Stromal cell of bone marrow (primary cell): Measurements from ENCODE around the gene MAP4K1.
"Not testable (repeated sequence)": the region's sequence is repeated elsewhere in the genome, so short reads cannot be mapped to it uniquely, and the experiment has no call there.

Experiments used
- DNase-seq: peaks from one replicate; pipeline ENCODE4 v3.0.0-alpha.2; 2012; ENCODE audit warnings: low read depth

MAP4K1 gene

GRCh38 chr19:38569368-38569983, 48.3 kb downstream of the MAP4K1 start:
- DNase-seq = no peak

- DNase-seq = no peak
These were observed 52.1 kb downstream of the MAP4K1 start for GRCh38 chr19:38565691-38566105.

GRCh38 chr19:38564981-38565690, 52.6 kb downstream of the MAP4K1 start:
- no peak for DNase-seq

GRCh38 chr19:38563475-38563874, 54.3 kb downstream of the MAP4K1 start:
- DNase-seq = no peak

- no peak for DNase-seq
These were observed 55.7 kb downstream of the MAP4K1 start for GRCh38 chr19:38562096-38562495.

- DNase-seq = no peak
These were observed 56.1 kb downstream of the MAP4K1 start for GRCh38 chr19:38561658-38562057.

- DNase-seq = no peak
These were observed 56.6 kb downstream of the MAP4K1 start for GRCh38 chr19:38561053-38561606.

GRCh38 chr19:38559428-38560401, 58.0 kb downstream of the MAP4K1 start:
- no peak for DNase-seq

GRCh38 chr19:38558933-38559332, 58.8 kb downstream of the MAP4K1 start:
- not testable (repeated sequence) for DNase-seq

GRCh38 chr19:38557205-38557799, 60.5 kb downstream of the MAP4K1 start:
- no peak for DNase-seq

GRCh38 chr19:38556521-38557174, 61.1 kb downstream of the MAP4K1 start:
- no peak for DNase-seq

- DNase-seq = no peak
These were observed 62.6 kb downstream of the MAP4K1 start for GRCh38 chr19:38555200-38555599.

GRCh38 chr19:38554676-38555141, 63.0 kb downstream of the MAP4K1 start:
- no peak for DNase-seq

- DNase-seq = not testable (repeated sequence)
These were observed 64.5 kb downstream of the MAP4K1 start for GRCh38 chr19:38553239-38553638.

GRCh38 chr19:38551450-38551813, 66.3 kb downstream of the MAP4K1 start:
- DNase-seq = no peak

- DNase-seq = no peak
These were observed 67.4 kb downstream of the MAP4K1 start for GRCh38 chr19:38550376-38550775.

GRCh38 chr19:38549942-38550341, 67.8 kb downstream of the MAP4K1 start:
- no peak for DNase-seq

GRCh38 chr19:38549061-38549460, 68.7 kb downstream of the MAP4K1 start:
- no peak for DNase-seq

- no peak for DNase-seq
These were observed 70.3 kb downstream of the MAP4K1 start for GRCh38 chr19:38547421-38547820.

- peak; percentile 4 for DNase-seq
These were observed 72.2 kb downstream of the MAP4K1 start for GRCh38 chr19:38545596-38545995.
